Lower leg skin (tissue), 3 donors: ENCODE data around the gene PAK2.

Source experiments
- POLR2A ChIP-seq, 2 donors: fragments of 450-650 bp; IDR thresholded peaks; one replicate each; pipeline ENCODE4 v1.6.1; 2016 to 2017; ENCODE audit warnings: antibody characterized with exemption in 2 of 2, mild to moderate bottlenecking in 1 of 2, moderate library complexity in 1 of 2
- TF ChIP-seq, protein P1 (sequence below), 3 donors: fragments of 450-650 bp; IDR thresholded peaks; one replicate each; pipeline ENCODE4 v1.5.1; 2016; ENCODE audit warnings: antibody characterized with exemption in 3 of 3, mild to moderate bottlenecking in 3 of 3, moderate library complexity in 2 of 3

- TF ChIP-seq POLR2A (IDR thresholded peaks at IDR 0.05): no peak
- TF ChIP-seq, protein P1, sequence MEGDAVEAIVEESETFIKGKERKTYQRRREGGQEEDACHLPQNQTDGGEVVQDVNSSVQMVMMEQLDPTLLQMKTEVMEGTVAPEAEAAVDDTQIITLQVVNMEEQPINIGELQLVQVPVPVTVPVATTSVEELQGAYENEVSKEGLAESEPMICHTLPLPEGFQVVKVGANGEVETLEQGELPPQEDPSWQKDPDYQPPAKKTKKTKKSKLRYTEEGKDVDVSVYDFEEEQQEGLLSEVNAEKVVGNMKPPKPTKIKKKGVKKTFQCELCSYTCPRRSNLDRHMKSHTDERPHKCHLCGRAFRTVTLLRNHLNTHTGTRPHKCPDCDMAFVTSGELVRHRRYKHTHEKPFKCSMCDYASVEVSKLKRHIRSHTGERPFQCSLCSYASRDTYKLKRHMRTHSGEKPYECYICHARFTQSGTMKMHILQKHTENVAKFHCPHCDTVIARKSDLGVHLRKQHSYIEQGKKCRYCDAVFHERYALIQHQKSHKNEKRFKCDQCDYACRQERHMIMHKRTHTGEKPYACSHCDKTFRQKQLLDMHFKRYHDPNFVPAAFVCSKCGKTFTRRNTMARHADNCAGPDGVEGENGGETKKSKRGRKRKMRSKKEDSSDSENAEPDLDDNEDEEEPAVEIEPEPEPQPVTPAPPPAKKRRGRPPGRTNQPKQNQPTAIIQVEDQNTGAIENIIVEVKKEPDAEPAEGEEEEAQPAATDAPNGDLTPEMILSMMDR (IDR thresholded peaks at IDR 0.05): no peak
Observed at GRCh38 chr3:196749125-196749524, 9.5 kb downstream of the PAK2 start.
